DMS114 treated with DMSO at 0.1 percent for 48 hours (cell line): ENCODE results near the gene DAAM1.

Experiments used
- DNase-seq: peaks from one replicate; lab custom pipeline; 2025; ENCODE audit not compliant: unreplicated experiment; lab: John Stamatoyannopoulos, UW

DAAM1 gene

DNA sequence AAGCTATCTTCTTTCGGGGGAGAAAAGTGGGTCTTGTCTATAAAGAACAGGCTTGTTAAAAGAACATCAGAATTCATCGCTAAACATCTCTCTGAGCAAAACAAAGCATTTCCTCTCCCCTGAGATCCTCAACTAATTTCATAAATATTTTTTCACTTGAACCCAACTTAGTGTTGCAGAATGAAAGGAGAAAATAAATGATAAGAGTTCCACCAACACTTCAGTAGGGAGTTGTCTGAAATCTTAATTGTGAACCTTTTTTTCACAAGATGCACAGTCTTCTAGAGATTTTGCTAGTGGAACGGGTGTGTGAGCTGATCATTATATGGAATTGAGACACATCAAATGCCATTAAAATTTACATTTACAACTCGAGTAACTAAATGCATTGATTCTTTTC lies 1.3 kb upstream of the DAAM1 start:
- no peak for DNase-seq

DNA sequence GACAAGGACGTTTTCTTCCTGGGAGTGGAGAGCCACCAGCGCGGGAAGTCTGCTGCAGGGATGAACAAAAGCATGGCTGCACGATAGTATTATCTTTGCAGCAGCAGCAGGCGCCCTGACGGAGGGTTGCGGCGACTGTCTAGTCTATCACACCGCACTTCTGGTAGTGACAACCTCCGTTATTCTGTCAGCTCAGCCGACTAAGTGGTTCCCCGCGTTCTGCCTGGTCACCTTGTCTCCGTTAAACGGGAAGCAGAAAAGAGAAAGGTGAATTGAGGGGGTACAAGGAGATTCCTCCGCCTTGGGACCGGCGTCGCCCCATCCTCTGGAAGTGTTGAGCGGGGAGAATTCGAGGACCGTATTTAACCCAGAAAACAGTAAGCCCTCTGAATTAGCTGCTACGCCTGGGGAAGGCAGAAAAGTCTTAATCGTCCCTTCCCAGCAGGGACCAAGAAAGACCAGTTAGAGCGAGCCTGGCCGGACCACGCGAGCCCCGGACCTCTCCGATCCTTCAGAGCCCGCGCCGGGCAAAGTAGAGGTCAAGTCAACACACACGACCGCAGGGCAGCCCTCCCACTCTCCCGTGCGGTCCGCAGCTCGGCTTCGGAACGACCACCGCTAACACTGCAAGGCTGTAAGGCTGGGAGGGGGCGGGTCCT lies 536 bp upstream of the DAAM1 start:
- DNase-seq: no peak

GRCh38 chr14:59189091-59189785 lies 771 bp downstream of the DAAM1 start:
- DNase-seq: no peak

GRCh38 chr14:59189786-59190368 lies 1.4 kb downstream of the DAAM1 start:
- peak; percentile 66 for DNase-seq

DNA sequence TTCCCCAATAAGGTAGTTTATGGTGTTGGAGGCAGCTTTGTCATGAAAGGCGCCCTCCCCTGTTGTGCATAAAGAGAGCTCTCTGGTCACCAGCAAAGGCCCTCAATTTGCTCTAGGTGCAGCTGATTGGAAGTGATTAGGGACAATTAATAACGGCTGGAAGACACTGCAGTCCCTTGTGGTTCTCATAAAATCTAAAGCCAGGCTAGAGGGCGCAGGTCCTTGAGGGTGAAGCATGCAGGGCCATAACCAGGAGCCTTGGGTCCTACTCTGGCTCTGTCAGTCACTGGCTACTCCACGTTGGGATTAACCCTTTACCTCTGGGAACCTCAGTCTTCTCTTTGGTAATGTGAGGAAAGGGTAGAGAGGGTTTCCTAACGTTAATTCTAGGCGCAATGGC lies 1.9 kb downstream of the DAAM1 start:
- DNase-seq: no peak

DNA sequence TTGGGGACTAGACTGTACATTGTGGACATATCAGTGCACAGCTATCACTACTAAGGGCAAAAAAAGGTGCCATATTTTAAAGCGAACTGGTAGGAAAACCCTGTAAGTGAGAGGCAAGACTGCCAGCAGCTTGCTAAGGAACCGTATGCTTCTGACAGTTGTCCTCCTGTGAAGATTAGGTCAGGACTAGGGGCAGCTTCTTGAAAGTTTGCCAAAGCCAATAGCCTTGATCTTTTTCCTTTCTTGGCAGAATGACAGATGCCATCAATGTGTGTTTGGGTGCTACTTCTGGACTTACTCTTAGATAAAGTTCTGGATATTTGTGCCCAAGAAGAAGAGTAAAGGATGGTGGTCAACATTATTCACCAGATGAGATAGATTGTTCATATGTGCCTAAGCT lies 7.4 kb downstream of the DAAM1 start:
- no peak for DNase-seq

GRCh38 chr14:59197695-59198262 lies 9.3 kb downstream of the DAAM1 start:
- no peak for DNase-seq

DNA sequence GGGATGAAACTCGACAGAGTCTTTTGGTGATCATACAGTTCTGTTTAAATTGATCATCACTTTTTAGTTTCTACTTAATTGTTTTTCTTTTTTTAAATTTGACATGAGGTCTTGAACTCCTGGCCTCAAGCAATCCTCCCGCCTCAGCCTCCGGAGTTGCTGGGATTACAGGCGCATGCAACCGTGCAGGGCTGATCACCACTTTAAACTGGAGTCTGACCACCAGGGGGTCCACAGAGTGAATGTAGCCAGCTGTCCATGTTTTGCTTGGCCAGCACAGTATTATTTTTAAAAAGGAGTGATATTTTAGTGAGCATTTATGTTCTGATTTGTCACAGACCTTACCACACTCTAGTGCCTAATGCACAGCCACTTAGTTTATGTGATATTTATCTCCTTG lies 10.7 kb downstream of the DAAM1 start:
- DNase-seq: no peak

DNA sequence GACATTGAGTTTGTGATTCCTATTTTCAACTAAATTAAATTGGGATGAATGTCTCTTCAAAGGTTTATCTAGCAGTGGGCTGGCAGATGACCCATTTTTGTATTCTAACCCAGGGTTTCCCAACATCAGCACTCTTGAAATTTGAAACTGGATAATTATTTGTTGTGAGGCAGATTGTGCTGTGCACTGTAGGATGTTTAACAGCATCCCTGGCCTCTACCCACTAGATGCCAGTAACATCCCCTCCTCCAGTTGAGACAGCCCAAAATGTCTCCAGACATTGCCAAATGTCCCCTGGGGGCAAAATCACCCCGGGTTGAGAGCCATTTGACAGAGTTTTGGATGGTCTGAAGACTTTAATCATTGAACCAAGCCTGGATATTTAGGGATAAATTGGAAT lies 11.1 kb downstream of the DAAM1 start:
- no peak for DNase-seq

DNA sequence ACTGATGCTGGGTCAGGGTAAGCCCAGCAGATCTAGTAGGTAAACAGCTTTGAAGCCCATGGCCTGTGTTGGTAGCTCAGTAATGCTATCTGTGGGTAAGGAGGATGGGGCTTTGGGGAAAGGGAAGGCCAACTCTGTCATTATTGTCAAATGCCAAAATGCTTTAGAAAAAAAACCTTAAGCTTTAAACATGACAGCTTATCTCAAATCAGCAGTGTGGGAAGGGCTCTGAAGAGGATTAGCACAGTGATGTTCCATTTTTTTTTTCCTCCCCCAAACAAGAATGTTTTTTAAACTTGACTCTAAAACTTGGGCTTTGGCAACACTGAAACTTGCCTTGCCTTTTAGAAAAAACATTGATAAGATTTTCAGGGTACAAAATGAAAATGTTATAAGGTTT lies 11.7 kb downstream of the DAAM1 start:
- DNase-seq: no peak

- DNase-seq: no peak
Measured at GRCh38 chr14:59202031-59202430, 13.6 kb downstream of the DAAM1 start.

DNA sequence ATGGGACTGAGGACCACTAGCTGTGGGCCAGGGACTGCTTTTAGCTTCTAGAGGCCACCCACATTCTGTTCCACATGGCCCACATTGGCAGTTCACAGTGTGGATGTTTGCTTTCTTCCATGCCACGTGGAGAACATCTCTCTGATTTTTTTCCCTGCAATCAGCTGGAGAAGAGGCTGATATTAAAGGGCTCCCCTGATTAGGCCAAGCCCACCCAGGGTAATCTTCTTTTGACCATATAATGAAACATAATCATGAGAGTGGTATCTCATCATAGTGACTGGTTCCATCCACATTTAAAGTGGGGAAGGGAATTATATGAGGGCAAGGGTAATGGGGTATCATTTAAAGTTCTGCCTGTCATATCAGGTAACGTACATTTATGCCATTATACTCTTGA lies 15.8 kb downstream of the DAAM1 start:
- DNase-seq: no peak

DNA sequence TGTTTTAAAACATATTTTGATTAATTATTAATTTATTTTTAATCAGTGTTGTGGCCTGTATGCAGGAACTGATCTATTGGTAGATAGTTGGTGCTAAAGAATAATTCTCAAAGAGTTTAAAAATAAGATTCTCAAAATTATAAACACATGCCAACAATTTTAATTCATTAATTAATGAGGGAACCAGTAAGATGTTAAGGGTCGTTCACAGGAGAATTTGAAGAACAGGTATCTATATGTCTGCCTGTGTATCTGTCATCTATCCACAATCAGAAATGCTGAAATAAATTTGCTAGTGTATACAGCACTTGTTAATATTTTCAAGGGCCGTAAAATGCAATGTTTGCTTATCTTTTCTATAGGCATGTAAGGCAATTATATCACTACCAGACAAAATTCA lies 18.4 kb downstream of the DAAM1 start:
- no peak for DNase-seq

- DNase-seq: no peak
Measured at GRCh38 chr14:59207506-59207933, 19.1 kb downstream of the DAAM1 start.

DNA sequence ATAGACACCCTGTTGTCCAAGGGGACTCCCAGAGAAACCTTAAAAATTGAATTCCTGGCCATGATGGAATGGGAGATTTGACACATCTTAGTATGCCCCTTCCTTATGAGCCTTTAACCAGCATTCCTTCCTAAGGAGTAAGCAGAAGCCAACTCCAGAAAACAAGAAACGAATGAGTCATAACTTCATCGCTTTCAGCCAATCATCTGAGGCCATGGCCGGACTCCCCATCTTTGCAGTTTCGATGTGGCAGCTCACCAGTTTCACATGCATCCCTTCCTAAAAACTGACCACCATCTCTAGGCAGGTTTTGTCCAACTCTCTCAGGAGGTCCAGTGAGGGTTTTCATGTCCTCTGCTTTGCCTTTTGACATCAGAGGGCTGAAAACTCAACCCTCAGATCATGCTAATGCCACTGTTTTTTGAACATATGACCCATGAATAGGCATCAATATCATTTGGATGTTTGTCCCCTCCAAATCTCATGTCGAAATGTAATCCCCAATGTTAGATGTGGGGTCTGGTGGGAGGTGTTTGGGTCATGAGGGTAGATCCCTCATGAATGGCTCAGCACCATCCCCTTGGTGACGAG lies 19.9 kb downstream of the DAAM1 start:
- no peak for DNase-seq

- DNase-seq: no peak
Measured at GRCh38 chr14:59208954-59209353, 20.5 kb downstream of the DAAM1 start.

- no peak for DNase-seq
Measured at GRCh38 chr14:59210621-59211020, 22.2 kb downstream of the DAAM1 start.

GRCh38 chr14:59213368-59214315 lies 25.2 kb downstream of the DAAM1 start:
- no peak for DNase-seq

DNA sequence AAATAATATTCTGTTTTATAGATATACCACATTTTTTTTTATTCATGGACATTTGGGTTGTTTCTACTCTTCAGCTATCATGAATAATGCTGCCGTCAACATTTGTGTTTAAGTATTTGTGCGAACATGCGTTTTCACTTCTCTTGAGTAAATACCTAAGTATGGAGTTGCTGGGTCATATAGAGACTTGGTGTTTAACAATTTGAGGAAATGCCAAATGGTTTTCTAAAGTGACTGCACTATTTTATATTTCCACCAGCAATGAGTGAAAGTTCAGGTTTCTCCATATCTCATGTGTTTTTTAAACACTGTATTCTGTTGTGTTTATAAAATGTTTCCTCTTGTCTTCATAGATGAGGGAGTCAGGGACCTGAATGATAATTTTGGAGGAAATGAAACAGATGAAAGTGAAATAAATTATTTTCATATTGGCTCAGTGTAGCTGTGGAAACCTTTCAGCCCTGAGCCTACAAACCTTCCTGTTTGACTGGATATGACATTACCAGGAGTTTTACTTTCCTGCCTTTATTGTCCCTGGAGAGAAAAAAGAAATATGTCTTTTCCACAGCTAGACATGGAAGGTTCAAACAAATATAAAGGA lies 26.3 kb downstream of the DAAM1 start:
- no peak for DNase-seq

DNA sequence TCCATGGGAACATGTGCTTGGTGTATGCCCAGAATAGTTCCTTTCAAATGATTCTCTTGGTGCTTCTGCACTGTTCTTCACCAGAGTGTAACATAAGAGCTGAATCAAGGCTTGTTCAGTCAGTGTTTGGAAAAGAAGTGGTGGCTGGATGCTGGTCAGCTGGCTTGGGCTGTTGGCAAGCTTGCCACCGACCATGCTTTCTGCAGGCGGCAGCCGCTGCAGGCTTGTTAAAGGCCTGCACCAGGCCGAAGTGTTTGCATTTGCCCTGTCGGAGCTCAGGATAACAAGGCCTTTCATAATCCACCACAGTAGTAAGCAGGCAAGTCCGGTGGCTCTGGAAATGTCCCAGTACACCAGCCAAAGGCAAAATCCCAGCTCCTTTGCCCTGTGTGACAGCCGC lies 26.9 kb downstream of the DAAM1 start:
- no peak for DNase-seq
